Measurements from ENCODE around the gene RAD23A.

Gene RAD23A

DNA sequence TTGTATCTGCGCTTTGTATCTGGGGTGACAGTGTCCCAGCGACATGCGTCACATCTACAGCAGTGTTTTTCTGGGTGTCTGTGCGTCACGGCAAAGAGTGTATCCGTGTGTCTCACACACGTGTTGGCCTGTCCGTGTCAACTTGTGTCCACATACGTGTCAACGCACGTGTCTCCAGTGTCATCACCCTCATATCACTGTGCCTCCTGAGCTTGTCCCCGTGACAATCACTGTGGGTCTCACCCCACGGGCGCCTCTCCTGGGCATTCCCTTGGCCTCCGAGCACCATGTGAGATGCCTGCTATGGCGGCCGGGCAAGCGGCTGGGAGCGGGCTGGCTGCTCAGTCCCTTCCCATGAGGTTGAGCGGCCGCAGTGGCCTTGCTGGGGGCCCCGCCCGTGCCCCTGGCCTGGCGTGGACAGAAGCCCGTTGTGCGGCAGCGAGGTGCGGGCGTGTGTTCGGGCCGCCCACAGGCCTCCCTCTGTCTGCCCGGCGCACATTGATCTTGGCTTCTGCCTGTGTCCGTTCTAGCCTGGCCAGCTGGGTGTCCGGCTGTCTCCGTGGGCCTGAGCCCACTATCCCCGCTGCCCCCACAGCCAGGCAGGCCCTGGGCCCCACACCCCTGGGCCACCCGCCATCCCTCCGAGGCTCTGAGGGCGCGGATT lies 56.0 kb downstream of the RAD23A start:
- in situ Hi-C loops (cut with HindIII; ENCODE audit: low sequenced_read_pairs), result no loop called here

DNA sequence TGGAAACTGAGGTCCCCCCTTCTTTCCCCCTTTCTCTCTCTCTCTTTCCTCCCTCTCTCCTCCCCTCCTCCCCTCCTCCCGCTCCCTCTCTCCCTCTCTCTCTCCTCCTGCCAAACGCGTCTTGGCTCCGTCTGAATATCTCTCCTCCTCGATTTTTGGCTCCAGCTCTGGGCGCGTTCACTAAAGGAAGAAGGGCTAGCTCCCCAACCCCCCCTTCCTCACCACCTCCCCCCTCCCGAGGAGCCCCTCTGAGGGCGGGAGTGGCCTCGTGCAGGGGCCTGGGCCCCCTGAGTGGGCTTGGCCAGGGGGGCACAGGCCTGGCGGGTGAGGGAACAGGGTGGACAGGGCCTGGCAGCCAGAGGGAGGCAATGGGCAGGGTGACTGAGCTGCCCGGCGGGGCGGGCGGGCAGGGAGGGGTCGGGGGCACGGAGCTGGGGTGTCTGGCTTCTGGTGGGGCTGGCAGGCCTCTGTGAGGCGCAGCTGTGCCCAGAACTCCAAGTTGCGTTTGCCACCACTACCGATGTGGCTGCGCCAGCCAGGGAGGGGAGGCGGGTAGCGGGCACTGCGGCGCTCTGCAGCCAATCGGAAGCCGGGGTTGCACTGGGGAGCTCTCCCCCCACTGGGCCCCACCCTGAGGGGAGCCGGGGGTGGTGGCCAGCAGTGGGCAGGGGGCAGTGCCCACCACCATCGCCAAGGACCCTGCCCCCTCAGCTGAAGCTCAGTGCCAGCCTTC lies 56.7 kb downstream of the RAD23A start:
- in situ Hi-C loops (cut with HindIII; ENCODE audit: low sequenced_read_pairs), result no loop called here

DNA sequence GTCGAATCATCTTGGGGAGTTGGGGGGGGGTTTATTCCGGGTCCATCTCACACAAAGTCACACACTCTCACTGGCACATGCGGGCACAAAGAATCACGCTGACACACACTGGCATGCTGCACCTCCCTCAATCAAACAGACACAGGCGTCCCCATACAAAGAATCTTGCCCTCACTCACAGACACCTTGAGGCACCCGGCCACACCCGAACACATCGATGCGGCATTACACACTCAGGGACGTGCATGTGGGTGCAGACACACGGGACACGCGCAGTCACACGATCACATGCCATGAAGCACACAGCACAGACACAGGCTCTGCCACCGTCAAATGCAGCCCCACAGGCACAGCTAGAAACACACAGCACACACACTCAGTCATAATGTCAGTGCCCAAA lies 57.4 kb downstream of the RAD23A start:
- in situ Hi-C loops (cut with HindIII; ENCODE audit: low sequenced_read_pairs), result no loop called here
